WERI-Rb-1 (cell line): ENCODE results near the gene POLD3.

Source experiments
- DNase-seq: peaks from one replicate; pipeline ENCODE4 v3.0.0-alpha.2; 2020
- H3K27ac ChIP-seq: fragments of 250-450 bp; sonication (Bioruptor Pico); 2 replicates; pipeline ENCODE4 v1.5.1; 2020; ENCODE audit warnings: mild to moderate bottlenecking, moderate library complexity
- H3K27me3 ChIP-seq: fragments of 250-450 bp; sonication (Bioruptor Pico); 2 replicates; pipeline ENCODE4 v1.5.1; 2021; ENCODE audit warnings: mild to moderate bottlenecking, low read depth, moderate library complexity; ENCODE audit not compliant: insufficient read depth, severe bottlenecking
- H3K36me3 ChIP-seq: fragments of 250-450 bp; sonication (Bioruptor Pico); 2 replicates; pipeline ENCODE4 v1.5.1; 2020; ENCODE audit warnings: mild to moderate bottlenecking, moderate library complexity
- H3K4me3 ChIP-seq: 2 replicates; pipeline ENCODE4 v1.5.1; 2011; ENCODE audit warnings: low read depth, mild to moderate bottlenecking, control low read depth, low read length
- H3K9me3 ChIP-seq: fragments of 250-450 bp; sonication (Bioruptor Pico); 2 replicates; pipeline ENCODE4 v1.5.1; 2021; ENCODE audit warnings: mild to moderate bottlenecking, moderate library complexity; ENCODE audit not compliant: severe bottlenecking
- TF ChIP-seq, protein P1 (sequence below): IDR thresholded peaks from 2 replicates; pipeline ENCODE4 v1.5.1; 2011; ENCODE audit warnings: low read depth, mild to moderate bottlenecking, control low read depth, inconsistent platforms, low read length

Gene POLD3, protein sequence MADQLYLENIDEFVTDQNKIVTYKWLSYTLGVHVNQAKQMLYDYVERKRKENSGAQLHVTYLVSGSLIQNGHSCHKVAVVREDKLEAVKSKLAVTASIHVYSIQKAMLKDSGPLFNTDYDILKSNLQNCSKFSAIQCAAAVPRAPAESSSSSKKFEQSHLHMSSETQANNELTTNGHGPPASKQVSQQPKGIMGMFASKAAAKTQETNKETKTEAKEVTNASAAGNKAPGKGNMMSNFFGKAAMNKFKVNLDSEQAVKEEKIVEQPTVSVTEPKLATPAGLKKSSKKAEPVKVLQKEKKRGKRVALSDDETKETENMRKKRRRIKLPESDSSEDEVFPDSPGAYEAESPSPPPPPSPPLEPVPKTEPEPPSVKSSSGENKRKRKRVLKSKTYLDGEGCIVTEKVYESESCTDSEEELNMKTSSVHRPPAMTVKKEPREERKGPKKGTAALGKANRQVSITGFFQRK

DNA sequence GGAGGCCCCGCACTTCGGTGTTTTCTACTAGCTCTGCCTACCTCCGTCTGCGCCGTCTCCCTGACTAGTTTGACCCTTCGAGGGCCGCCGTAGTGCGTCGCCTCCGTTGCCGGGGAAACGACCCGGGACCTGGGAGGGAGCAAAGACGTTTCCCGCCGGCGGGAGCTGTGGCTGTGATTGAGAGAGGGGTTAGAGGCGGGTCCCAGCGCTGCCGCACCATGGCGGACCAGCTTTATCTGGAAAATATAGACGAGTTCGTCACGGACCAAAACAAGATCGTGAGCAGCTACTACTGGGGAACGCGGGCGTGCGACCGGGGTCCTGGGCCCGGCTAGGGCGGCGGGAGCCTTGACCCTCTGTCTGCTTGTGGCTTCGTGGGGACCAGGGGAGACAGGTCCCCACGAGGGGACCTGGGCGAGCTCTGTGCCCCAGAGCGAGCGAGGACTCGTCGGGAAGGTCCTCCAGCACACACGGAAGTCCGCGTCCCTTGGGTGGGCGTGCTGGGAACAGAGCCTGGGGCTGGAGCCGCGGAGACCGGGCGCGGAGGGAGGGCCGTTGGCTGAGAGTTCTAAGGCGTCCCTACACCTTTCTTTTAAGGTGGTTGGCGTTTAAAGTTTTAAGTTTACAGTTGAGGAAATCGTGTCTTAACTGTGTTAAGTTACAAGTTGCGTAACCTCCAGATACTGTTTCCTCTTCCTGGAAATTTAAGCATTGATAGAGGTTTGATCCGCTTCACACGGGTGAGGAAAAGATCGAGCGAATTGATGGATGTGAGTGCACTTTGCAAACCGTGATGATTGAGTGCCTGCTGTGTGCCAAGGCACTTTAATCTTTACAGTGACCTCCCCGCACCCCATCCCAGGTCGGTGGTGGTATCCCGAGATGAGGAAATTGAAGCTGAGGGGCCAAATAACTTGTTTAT lies at the start of gene POLD3:
Gene POLD3, plus strand, starts transcription at position 142 of the 922 bp plus-strand sequence. Its CDS starts 77 bp downstream, at position 219.
- Histone ChIP-seq H3K27ac (peak within 1 kb of the TSS; percentile 91), H3K9me3 (no peaks in the 10 kb centered on the region), H3K36me3 (peaks cover 38% of the 10 kb centered on the region), H3K4me3 (peak within 1 kb of the TSS; percentile 100), H3K27me3 (no peaks in the 10 kb centered on the region)
- peak; percentile 96 for DNase-seq
- TF ChIP-seq, protein P1, sequence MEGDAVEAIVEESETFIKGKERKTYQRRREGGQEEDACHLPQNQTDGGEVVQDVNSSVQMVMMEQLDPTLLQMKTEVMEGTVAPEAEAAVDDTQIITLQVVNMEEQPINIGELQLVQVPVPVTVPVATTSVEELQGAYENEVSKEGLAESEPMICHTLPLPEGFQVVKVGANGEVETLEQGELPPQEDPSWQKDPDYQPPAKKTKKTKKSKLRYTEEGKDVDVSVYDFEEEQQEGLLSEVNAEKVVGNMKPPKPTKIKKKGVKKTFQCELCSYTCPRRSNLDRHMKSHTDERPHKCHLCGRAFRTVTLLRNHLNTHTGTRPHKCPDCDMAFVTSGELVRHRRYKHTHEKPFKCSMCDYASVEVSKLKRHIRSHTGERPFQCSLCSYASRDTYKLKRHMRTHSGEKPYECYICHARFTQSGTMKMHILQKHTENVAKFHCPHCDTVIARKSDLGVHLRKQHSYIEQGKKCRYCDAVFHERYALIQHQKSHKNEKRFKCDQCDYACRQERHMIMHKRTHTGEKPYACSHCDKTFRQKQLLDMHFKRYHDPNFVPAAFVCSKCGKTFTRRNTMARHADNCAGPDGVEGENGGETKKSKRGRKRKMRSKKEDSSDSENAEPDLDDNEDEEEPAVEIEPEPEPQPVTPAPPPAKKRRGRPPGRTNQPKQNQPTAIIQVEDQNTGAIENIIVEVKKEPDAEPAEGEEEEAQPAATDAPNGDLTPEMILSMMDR: no peak

DNA sequence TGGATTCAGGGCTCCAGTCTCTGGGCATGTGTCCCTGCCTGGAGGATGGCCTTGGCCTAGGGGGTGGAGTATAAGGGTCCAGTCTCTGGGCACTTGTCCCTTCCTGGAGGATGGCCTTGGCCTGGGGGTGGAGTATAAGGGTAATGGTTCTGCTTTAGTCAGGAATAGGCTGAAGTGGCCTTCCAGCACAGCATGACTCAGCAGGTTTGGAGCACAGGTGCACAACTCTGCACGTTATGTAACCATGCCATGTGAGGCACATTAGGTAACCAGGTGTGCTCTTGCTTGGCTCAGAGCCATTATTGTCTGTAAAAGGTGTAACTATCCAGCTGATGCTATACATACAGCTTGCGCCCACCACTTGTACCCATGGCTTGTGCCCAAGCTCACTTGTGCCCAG lies 48.4 kb upstream of the POLD3 start:
- no peaks in the 10 kb centered on the region for H3K36me3 ChIP-seq
- no peak overlapping the region for H3K4me3 ChIP-seq
- no peak for DNase-seq
- no peak overlapping the region for H3K27ac ChIP-seq
- H3K9me3 ChIP-seq: peaks cover 9% of the 10 kb centered on the region
- no peaks in the 10 kb centered on the region for H3K27me3 ChIP-seq
- TF ChIP-seq, protein P1: no peak

DNA sequence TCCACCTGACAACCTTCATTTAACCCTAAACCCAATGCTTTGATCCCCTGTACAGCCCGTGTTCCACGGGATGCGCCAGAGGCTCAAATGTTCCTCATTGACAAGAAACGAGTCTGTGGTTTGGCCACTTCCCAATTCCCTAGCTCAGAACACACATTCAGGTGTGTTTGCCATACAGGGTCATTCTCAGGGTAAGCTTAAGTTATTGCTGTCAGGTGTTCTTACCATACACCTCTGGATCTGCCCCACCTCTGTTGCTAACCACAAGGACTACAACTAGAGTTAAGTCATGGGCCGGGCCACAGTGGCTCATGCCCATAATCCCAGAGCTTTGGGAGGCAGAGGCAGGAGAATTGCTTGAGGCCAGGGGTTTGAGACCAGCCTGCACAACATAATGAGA lies 45.6 kb upstream of the POLD3 start:
- H3K9me3 ChIP-seq: peaks cover 9% of the 10 kb centered on the region
- no peak overlapping the region for H3K4me3 ChIP-seq
- no peak overlapping the region for H3K27ac ChIP-seq
- H3K36me3 ChIP-seq: no peaks in the 10 kb centered on the region
- no peak for DNase-seq
- TF ChIP-seq, protein P1: no peak
- H3K27me3 ChIP-seq: no peaks in the 10 kb centered on the region

DNA sequence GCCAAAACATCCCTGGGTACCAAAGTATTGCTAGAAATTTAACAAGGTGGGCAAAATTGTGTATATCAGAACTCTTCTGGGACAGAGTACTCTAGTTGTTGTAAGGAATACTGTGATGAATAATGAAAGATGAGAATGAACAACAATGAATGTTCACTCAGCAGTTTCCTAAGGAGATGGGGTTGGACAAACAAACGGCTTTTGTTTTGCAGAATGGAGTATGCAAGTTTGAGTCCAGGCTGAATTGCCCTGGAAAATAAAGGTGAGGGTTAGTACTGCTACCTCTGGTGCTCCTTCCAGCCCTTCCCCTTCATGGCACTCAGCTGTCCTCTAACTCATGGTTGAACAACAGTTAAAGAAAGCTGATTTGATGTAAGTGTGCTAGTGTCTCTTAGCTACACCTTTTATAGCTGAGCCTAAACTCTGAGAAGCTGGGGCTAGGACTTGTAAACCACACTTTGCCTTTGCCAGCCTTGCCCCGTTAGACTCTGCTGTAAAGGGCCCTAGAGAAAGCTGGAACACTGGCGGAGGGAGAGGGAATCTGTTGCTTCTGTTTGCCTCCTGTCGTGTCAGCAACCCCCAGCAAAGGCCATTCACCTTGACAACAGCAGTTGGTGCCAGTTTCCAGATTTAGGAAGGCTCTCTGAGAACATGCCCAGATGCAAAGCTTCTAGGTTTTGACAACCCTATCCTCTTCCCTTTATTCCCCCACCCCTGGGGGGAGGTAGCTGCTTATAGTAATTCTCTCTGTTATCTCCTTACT lies 41.2 kb upstream of the POLD3 start:
- H3K36me3 ChIP-seq: no peaks in the 10 kb centered on the region
- no peaks in the 10 kb centered on the region for H3K27me3 ChIP-seq
- no peak for DNase-seq
- H3K9me3 ChIP-seq: no peaks in the 10 kb centered on the region
- TF ChIP-seq, protein P1: no peak
- H3K27ac ChIP-seq: no peak overlapping the region
- H3K4me3 ChIP-seq: no peak overlapping the region

DNA sequence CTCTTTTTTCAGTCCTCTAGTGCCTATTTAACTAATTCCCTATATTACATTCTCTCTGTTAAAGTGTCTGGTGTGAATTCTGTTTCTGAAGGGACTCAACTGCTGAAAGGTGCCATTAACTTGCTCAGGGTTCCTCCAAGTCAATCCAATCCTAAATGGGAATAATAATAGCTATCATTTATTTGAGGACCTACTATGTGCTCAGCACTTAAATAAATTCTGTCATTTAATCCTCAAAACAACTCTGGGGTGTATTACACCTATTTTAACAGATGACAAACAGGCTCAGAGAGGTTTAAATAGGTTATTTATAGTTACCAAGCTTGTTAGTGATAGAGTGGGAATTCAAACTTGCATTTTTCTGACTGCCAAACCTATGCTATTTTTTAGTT lies 40.6 kb upstream of the POLD3 start:
- no peak for DNase-seq
- TF ChIP-seq, protein P1: no peak
- no peaks in the 10 kb centered on the region for H3K9me3 ChIP-seq
- H3K27ac ChIP-seq: no peak overlapping the region
- H3K4me3 ChIP-seq: no peak overlapping the region
- no peaks in the 10 kb centered on the region for H3K27me3 ChIP-seq
- no peaks in the 10 kb centered on the region for H3K36me3 ChIP-seq
